GM12891 (cell line): ENCODE data around the gene WRAP73.

Experiments
- DNase-seq: peaks from one replicate; pipeline ENCODE4 v3.0.0; 2011; ENCODE audit warnings: low spot score; ENCODE audit not compliant: insufficient read length
- FAIRE-seq: peaks from 2 replicates; lab custom pipeline; 2011; peaks lifted over from hg19 to GRCh38; lab: Jason Lieb, UNC
- PAX5 ChIP-seq: IDR thresholded peaks from 2 replicates; pipeline ENCODE4 v1.6.1; 2011; ENCODE audit warnings: low read length, moderate library complexity, mild to moderate bottlenecking; ENCODE audit not compliant: insufficient read depth, severe bottlenecking
- POLR2A ChIP-seq: IDR thresholded peaks from 2 replicates; pipeline ENCODE4 v1.6.1; 2011; ENCODE audit warnings: low read depth, low read length, control low read depth
- POLR2AphosphoS5 ChIP-seq: IDR thresholded peaks from 2 replicates; pipeline ENCODE4 v1.6.1; 2011; ENCODE audit warnings: low read depth, low read length, control low read depth
- POU2F2 ChIP-seq: IDR thresholded peaks from 2 replicates; pipeline ENCODE4 v1.6.1; 2011; ENCODE audit warnings: low read depth, mild to moderate bottlenecking, control low read depth, low read length, moderate library complexity
- SPI1 ChIP-seq: IDR thresholded peaks from 2 replicates; pipeline ENCODE4 v1.6.1; 2011; ENCODE audit warnings: low read depth, low read length, control low read depth
- TAF1 ChIP-seq: IDR thresholded peaks from 2 replicates; pipeline ENCODE4 v1.6.1; 2011; ENCODE audit warnings: low read depth, low read length, control low read depth

The WRAP73 gene

GRCh38 chr1:3632716-3633343, 17.1 kb downstream of the WRAP73 start:
- FAIRE-seq: no peak
- DNase-seq: no peak
- TF ChIP-seq TAF1: no peak
- no peak for TF ChIP-seq POLR2A
- no peak for TF ChIP-seq POLR2AphosphoS5
- TF ChIP-seq PAX5: no peak

GRCh38 chr1:3632298-3632697, 17.6 kb downstream of the WRAP73 start:
- no peak for DNase-seq
- FAIRE-seq: no peak
- no peak for TF ChIP-seq POU2F2

- FAIRE-seq (no peak), DNase-seq (no peak)
- TF ChIP-seq TAF1 (no peak), POU2F2 (no peak), POLR2A (no peak), PAX5 (no peak), POLR2AphosphoS5 (no peak), SPI1 (no peak)
These were observed 18.3 kb downstream of the WRAP73 start for GRCh38 chr1:3631320-3632260.

- DNase-seq (no peak), FAIRE-seq (no peak)
- no peak for TF ChIP-seq POLR2AphosphoS5
- no peak for TF ChIP-seq SPI1
- no peak for TF ChIP-seq POU2F2
- TF ChIP-seq POLR2A: no peak
- TF ChIP-seq PAX5: no peak
- no peak for TF ChIP-seq TAF1
These were observed 19.0 kb downstream of the WRAP73 start for GRCh38 chr1:3630914-3631313.

- no peak for FAIRE-seq
- no peak for TF ChIP-seq SPI1
- no peak for TF ChIP-seq POLR2AphosphoS5
- no peak for TF ChIP-seq POU2F2
- no peak for TF ChIP-seq POLR2A
- TF ChIP-seq TAF1: no peak
- no peak for TF ChIP-seq PAX5
- DNase-seq: no peak
These were observed 19.7 kb downstream of the WRAP73 start for GRCh38 chr1:3630161-3630611.

GRCh38 chr1:3629561-3630160, 20.2 kb downstream of the WRAP73 start:
- DNase-seq (no peak), FAIRE-seq (no peak)
- TF ChIP-seq SPI1: no peak
- TF ChIP-seq PAX5: no peak
- TF ChIP-seq POLR2AphosphoS5: no peak
- no peak for TF ChIP-seq POU2F2

GRCh38 chr1:3628445-3628844, 21.5 kb downstream of the WRAP73 start:
- DNase-seq: no peak
- FAIRE-seq: no peak
- no peak for TF ChIP-seq POLR2A
- TF ChIP-seq POLR2AphosphoS5: no peak
- TF ChIP-seq PAX5: no peak
- no peak for TF ChIP-seq POU2F2
- no peak for TF ChIP-seq SPI1
- TF ChIP-seq TAF1: no peak

- no peak for DNase-seq
- no peak for FAIRE-seq
These were observed 22.2 kb downstream of the WRAP73 start for GRCh38 chr1:3627515-3628253.

GRCh38 chr1:3626025-3626424, 23.9 kb downstream of the WRAP73 start:
- FAIRE-seq (no peak), DNase-seq (no peak)
- TF ChIP-seq POLR2AphosphoS5 (no peak), SPI1 (no peak), TAF1 (no peak), POU2F2 (no peak), PAX5 (no peak), POLR2A (no peak)

More at GRCh38 chr1:3627515-3628253, 22.2 kb downstream of the WRAP73 start:
- TF ChIP-seq TAF1 (no peak), SPI1 (no peak), POLR2A (no peak), POU2F2 (no peak), POLR2AphosphoS5 (no peak), PAX5 (no peak)
